NT2/D1 (cell line): ENCODE measurements around the gene NOX5.
"Not testable (repeated sequence)": the region's sequence is repeated elsewhere in the genome, so short reads cannot be mapped to it uniquely, and the experiment has no call there.

Experiments used
- SUZ12 ChIP-seq: IDR thresholded peaks from 2 replicates; pipeline ENCODE4 v1.6.1; 2011; ENCODE audit not compliant: insufficient read length, insufficient read depth; ENCODE audit errors: extremely low read depth
- YY1 ChIP-seq: IDR thresholded peaks from 2 replicates; pipeline ENCODE4 v1.6.1; 2011; ENCODE audit not compliant: insufficient read length, insufficient read depth
- ZNF274 ChIP-seq: IDR thresholded peaks from 2 replicates; pipeline ENCODE4 v1.6.1; 2011; ENCODE audit warnings: mild to moderate bottlenecking, low read depth, low read length

- TF ChIP-seq YY1, ZNF274, SUZ12: not testable (repeated sequence)
Measured at GRCh38 chr15:68977426-68977825, 37.1 kb upstream of the NOX5 start.
